Measurements from ENCODE around the gene ARHGEF37. TPM values are rescaled to one million over a fixed set of nuclear protein-coding genes. Genes with fewer than 3 reads are reported as not detected.

Gene ARHGEF37
- total and polyA plus RNA-seq, 2 of the 8 experiments (the other 6 are each of a cell fraction or from before 2014, with no cell fraction given): 0.21 to 0.48 TPM

DNA sequence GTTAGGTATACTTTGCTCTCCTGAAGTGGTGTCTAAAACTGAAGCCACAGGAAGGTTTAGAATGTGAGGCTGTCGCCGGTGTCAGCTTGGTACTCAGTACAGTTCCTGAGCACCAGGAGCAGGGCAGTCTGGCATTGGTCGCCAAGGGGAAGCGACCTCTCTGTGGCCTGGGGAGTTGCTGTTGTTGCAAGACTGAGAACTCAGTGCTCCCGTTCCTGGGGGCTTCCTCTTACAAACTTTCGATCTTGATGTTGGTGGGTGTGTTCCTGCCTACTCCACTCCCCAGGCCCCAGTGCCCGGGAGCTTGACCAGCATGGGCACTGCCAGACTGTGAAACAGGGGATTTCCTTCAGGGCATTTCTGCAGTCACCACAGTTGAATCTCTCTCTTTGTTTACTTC lies 96.4 kb downstream of the ARHGEF37 start (continued):
- TF ChIP-seq, protein P1, sequence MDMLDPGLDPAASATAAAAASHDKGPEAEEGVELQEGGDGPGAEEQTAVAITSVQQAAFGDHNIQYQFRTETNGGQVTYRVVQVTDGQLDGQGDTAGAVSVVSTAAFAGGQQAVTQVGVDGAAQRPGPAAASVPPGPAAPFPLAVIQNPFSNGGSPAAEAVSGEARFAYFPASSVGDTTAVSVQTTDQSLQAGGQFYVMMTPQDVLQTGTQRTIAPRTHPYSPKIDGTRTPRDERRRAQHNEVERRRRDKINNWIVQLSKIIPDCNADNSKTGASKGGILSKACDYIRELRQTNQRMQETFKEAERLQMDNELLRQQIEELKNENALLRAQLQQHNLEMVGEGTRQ (IDR thresholded peaks at IDR 0.05; ENCODE audit: low read length): no peak
- TF ChIP-seq KDM5A (IDR thresholded peaks at IDR 0.05; ENCODE audit: low read length): no peak
